Activated CD8-positive, alpha-beta memory T cell treated with anti-CD3 and anti-CD28 coated beads for 24 hours (primary cell): Measurements from ENCODE around the gene BCAR3.
A peak's percentile ranks its signal among the peaks of the same experiment; 100 is the strongest.
"Not testable (repeated sequence)": the region's sequence is repeated elsewhere in the genome, so short reads cannot be mapped to it uniquely, and the experiment has no call there.

ENCODE experiments used
- DNase-seq: peaks from one replicate; pipeline ENCODE4 v3.0.0-alpha.2; 2020

Gene BCAR3

GRCh38 chr1:93704052-93704451 lies 22.4 kb upstream of the BCAR3 start:
- DNase-seq = peak; percentile 51

GRCh38 chr1:93703643-93704042 lies 22.0 kb upstream of the BCAR3 start:
- no peak for DNase-seq

GRCh38 chr1:93702828-93703183 lies 21.2 kb upstream of the BCAR3 start:
- no peak for DNase-seq

- no peak for DNase-seq
Observed at GRCh38 chr1:93702111-93702827, 20.6 kb upstream of the BCAR3 start.

- peak; percentile 47 for DNase-seq
Observed at GRCh38 chr1:93701629-93702028, 20.0 kb upstream of the BCAR3 start.

GRCh38 chr1:93700532-93701469 lies 19.2 kb upstream of the BCAR3 start:
- peak; percentile 32 for DNase-seq

GRCh38 chr1:93699503-93700168 lies 18.0 kb upstream of the BCAR3 start:
- no peak for DNase-seq

GRCh38 chr1:93699049-93699384 lies 17.4 kb upstream of the BCAR3 start:
- no peak for DNase-seq

GRCh38 chr1:93698329-93699048 lies 16.9 kb upstream of the BCAR3 start:
- DNase-seq = peak; percentile 13

GRCh38 chr1:93697566-93697965 lies 15.9 kb upstream of the BCAR3 start:
- DNase-seq = not testable (repeated sequence)

GRCh38 chr1:93695411-93696005 lies 13.9 kb upstream of the BCAR3 start:
- DNase-seq = no peak

- DNase-seq = no peak
Observed at GRCh38 chr1:93694819-93695218, 13.2 kb upstream of the BCAR3 start.

- DNase-seq = no peak
Observed at GRCh38 chr1:93694039-93694438, 12.4 kb upstream of the BCAR3 start.

GRCh38 chr1:93692983-93693591 lies 11.4 kb upstream of the BCAR3 start:
- peak; percentile 78 for DNase-seq

GRCh38 chr1:93692451-93692861 lies 10.8 kb upstream of the BCAR3 start:
- DNase-seq = no peak

GRCh38 chr1:93692026-93692425 lies 10.4 kb upstream of the BCAR3 start:
- DNase-seq = no peak

GRCh38 chr1:93690921-93691789 lies 9.5 kb upstream of the BCAR3 start:
- no peak for DNase-seq

- DNase-seq = no peak
Observed at GRCh38 chr1:93690341-93690740, 8.7 kb upstream of the BCAR3 start.

- DNase-seq = no peak
Observed at GRCh38 chr1:93689521-93690223, 8.0 kb upstream of the BCAR3 start.

- DNase-seq = no peak
Observed at GRCh38 chr1:93687542-93687941, 5.9 kb upstream of the BCAR3 start.
